Stimulated activated CD4-positive, alpha-beta T cell treated with anti-CD3 and anti-CD28 coated beads, Interleukin-15, amount 100 ng/mL, for 24 hours (primary cell): ENCODE data around the gene NMRAL1.

ENCODE experiments used
- DNase-seq: peaks from one replicate; pipeline ENCODE4 v3.0.0-alpha.2; 2020

The NMRAL1 gene

DNA sequence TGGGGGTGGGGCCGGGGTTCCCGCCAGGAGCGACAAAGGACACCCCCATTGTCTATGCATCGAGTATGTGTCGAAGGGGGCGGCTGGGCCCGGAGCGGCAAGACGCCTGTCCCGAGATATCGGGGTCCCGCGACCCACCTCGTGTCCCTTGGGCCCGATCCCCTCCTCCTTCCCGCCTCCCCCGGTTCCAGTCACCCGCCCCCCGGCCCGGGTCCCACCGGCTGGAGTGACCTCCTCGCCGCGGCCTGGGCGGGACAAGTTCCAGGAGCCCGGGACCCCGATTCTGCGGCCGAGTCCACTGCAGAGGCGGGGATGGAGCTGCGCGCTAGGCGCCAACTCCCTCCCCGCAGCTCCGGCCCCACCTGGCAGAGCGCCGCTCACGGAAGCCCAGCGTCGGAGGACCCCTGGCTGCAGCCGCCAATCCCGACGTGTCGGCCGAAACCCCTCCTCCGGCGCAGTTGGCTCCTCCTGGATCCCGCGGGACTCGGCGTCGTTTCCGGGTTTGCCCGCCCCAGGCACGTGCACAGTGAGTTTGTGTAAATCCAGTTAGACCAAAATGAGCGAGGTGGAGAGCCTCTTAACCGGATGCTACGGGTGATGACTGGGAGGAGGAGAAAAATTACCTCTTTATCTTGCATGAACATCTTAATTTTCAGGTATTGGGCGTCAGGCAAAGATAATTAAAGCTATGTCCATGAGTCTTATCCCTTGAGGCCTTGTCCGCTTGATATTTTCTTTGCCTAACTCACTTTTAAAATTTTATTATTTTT is at the start of gene NMRAL1:
Gene NMRAL1, minus strand, starts transcription at position 434 of the 770 bp plus-strand sequence. CDS start 493 bp downstream, outside the sequence.
- peak; percentile 96 for DNase-seq

GRCh38 chr16:4523686-4524085 is 49.3 kb upstream of the NMRAL1 start:
- DNase-seq: no peak

DNA sequence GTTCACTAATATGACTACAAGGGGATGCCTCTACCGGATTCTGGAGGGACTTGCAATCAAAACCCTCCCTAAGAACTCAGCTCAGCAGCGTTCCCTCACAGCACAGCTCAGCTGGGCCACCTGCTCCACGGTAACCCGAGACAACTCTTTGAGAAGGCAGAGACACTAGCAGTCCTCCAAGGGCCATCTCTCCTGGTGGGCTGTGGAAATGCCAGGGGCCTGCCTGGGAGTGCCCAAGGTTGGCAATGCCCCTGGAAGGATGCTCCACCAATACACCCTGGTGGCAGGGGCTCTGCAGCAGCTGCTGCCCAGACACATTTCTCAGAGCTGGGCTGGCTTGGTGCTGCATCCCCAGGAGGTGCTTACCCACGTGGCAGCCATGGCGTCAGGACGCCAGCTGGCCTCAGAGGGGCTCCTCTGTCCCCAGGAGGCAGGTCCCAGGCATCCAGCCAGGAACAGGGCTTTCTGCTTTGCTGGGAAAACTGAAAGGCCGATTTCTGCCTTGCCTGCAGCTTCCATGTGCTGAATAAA is 47.7 kb upstream of the NMRAL1 start:
- DNase-seq: no peak

DNA sequence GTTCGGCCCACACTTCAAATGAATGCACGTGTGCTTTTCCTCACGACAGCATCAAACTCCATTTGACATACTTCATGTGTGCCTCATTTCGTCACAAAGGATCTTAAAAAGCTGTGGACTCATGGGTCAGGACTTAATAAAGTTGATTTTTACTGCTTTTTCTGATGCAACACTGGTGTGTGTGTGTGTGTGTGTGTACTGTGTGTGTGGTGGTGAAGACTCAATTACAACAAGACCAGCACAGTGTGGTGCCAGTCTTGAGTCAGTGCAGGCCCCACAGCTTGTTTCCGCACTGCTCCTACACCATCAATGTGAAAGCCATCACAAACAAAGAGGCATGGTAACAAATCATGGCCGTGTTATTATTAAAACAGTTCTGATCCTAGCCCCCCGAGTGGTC is 46.5 kb upstream of the NMRAL1 start:
- DNase-seq: no peak

GRCh38 chr16:4519274-4520058 is 45.0 kb upstream of the NMRAL1 start:
- no peak for DNase-seq

DNA sequence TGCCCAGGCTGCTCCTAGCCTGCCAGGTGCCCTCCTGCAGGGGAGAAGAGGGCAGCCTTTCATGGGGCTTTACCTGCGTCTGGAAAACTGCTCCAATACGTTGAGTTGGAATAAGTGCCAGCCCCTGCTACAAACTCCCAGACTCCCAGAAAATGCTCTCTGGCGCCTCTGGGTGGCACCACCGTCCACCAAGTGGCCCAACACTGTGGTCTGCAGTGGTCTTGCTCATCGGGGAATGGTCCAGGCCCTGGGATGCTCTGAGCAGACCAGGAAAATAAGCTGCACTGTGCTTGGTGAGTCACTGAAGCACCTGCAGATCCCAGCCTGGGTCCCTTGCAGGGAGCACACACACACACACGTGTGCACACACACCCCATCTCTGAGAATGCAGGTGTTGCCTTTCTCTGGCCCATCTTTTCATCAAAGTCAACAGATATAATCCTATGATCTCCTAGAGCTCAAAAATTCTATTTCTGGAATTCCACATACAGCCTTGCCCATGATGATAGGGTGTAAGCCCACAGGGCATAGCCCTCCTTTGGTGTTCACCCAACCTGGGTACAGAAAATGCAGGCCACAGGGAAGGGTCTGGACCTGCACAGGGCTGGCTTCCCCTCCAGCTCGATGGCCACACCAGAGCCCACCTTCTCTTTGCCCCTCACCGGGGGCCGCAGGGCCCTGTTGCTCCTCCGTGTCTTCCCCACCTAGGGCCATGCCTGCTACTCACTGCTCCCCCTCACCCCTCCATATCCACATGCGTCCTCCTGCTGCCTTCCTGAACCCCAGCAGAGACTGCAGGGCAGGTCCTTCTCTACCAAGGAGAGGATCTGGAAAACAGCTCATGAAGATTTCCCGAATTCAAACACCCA is 43.6 kb upstream of the NMRAL1 start:
- DNase-seq: peak; percentile 20

DNA sequence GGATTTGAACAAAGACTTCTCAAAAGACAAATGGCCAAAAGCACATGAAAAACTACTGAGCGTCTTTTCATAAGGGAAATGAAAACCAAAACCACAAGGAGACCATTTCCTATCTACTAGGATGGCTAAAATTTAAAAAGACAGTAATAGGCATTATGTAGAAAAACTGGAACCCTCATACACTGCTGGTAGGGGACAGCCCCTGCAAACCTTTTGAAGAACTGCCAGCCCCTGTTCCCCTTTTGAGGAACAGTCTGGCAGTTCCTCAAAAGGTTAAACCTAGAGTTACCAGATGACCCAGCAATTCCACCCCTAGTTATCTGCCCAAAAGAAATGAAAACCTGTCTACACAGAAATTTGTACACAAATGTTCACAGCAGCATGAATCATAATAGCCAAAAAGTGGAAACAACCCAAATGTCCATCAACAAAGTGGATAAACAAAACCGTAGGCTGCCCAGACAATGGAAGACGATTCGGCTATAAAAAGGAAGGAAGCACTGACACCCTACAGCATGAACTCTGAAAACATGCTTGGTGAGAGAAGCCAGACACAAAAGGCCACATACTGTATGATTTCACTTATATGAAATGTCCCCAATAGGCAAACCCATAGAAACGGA is 41.3 kb upstream of the NMRAL1 start:
- DNase-seq: no peak

DNA sequence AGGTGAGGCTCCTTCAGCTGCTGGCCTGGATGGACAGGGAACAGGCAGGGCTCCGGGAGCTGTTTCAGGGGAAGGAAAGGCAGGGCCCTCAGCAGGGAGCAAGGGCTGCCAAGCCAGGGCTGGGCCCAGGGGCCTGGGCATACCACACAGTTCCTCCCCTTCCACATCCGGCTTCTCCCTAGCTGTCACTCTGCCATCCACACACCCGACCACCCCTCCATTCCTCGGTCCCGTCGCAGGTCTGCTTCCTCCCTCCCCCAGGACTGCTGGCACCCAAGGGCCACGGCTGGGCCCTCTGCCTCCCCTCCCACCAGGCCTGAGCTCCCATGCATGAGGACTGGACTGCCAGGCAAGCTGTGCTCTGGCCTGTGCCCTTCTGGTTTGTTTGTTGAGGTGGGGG is 40.2 kb upstream of the NMRAL1 start:
- DNase-seq: no peak

DNA sequence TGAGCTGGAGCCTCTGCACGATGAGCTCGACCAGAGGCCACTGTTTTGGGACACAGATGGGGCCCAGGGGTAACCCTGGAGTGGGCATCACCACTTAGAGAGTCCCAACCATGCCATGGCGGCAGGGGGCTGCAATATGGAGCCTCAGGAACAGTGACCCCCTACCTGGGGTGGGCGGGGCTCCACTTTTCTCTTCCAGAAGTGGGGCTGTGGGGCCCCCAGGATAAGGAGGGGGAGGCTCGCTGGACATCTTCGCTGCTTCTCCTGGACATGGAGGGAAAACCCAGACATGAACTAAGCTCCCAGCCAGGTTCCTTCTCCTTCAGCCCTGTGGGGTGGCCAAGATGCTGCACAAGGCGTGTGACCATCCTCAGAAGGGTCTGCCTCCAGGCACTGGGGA is 39.5 kb upstream of the NMRAL1 start:
- no peak for DNase-seq

DNA sequence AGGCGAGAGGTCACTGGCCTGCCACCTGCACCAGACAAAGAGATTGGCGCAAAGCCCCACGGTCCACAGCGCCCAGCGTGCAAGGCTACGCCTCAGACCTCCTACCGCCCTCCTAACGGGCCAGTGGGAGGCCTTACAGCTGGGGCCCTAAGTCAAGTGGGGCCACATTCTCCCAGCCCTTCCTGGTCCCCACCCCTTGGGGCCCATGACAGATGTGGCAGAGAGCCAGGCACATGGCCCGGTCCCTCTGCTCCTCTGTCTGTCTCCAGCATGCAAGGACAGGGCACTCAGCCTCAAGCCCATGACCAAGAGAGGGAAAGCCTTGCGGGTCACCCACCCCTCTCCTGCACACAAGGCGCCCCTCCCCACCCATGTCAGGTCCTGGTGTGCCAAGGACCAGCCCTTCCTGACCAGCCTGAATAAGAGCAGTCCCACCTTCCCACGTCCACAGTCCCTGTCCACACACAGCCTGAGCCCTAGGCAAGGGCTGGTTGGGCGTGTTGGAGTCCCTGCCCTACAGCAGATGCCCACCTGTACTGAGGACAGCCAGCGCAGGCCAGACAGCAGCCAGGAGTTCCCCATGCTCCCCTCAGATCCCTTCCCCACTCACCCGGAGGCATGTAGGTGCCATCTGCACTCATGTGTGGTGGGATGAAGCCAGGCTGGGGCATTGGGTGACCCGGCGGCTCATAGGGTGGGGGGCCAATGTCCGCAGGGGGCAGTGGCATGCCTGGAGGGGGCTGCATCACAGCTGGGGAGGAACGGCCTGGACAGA is 38.8 kb upstream of the NMRAL1 start:
- no peak for DNase-seq

- no peak for DNase-seq
These were observed 38.0 kb upstream of the NMRAL1 start for GRCh38 chr16:4512473-4512872.

DNA sequence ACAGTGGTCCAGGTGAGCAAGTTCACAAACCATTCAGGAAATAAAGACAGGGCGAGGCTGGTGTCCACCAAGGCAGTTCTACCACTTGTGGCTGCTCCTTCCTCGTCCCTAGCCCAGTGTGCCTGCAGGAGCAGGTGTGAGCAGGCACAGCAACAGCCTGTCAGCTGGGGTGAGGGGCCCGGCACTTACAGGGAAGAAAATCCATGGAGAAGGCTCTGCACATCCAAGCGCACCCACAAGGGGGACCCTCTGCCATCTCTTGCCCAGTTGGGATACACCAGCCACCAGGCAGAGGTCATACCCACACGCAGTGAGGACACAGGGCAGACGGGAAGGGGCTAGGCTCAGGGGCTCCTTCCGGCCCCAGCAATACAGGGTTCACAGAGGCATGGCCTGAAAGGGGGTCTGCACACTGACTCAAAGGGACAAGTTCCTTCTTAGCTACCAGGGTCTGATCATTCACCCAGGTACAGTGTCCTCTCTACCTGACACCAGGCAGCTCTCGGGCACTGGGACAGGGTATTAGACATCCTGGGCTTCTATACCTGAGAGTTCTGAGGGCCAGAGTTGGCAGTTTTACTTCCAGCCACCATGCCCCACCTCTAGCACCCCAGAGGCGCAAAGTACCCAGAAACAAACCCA is 37.1 kb upstream of the NMRAL1 start:
- peak; percentile 46 for DNase-seq

DNA sequence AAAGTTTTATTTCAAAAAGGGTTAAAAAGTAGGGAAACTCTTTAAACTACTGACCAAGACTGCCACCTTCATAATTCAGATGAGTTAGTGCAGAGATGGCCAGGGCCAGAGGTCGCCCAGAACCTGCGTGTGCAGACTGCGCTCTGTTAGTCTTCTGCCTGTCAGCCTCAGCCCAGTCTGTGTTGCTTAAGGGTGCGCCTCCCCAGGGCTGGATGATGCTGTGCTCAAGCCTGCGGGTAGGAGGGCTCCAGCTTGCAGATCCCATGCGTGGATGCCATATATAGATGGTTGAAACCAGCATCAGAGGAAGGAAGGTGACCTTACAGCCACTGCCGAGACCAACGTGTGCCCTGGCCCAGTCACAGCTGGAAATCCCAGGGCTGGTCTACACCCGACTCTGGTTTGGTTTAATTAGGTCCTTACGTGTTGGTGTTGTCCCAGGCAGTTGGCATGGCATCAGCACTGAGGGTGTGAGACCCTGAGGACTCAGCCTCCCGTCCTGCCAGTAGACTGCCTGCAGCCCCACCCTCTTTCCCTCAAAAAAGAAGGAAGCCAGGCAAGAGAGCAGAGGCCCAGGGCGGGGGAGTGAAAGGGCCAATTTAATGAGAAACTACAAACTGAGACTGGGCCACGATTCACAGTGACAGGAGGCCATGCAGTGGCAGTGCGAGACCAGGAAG is 36.5 kb upstream of the NMRAL1 start:
- no peak for DNase-seq

DNA sequence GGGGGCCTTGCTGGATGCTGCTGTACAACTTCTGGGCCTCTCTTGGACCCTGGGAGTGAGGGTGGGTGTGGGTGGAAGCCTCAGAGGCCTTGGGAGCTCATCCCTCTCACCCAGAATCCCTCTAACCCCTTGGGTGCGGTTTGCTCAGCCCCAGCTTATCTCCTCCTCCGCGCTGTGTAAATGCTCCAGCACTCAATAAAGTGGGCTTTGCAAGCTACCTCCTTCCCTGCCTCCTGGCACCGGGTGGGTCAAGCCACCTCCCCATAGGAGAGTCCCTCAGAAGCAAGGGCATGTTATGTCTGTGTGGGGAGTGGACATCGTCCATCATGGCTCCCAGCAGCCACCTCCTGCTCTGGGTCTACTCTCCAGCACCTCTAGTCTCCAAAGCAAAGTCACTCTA is 35.7 kb upstream of the NMRAL1 start:
- DNase-seq: no peak

DNA sequence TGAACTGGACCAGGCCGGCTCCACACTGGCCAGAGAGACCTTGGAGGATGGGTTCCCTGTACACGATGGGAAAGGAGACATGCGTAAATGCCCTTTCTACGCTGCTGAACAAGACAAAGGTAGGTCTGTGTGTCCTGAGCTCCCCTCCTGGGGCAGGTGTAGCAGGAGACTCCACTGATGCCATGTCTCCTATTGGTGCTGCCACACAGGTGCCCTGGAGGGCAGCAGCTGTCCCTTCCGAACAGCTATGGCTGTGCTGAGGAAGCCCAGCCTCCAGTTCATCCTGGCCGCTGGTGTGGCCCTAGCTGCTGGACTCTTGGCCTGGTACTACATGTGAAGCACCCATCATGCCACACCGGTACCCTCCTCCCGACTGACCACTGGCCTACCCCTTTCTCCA is 35.0 kb upstream of the NMRAL1 start:
- no peak for DNase-seq

- DNase-seq: no peak
These were observed 34.4 kb upstream of the NMRAL1 start for GRCh38 chr16:4508806-4509205.

- no peak for DNase-seq
These were observed 33.3 kb upstream of the NMRAL1 start for GRCh38 chr16:4507588-4508345.

- DNase-seq: peak; percentile 65
These were observed 32.0 kb upstream of the NMRAL1 start for GRCh38 chr16:4506450-4506849.

DNA sequence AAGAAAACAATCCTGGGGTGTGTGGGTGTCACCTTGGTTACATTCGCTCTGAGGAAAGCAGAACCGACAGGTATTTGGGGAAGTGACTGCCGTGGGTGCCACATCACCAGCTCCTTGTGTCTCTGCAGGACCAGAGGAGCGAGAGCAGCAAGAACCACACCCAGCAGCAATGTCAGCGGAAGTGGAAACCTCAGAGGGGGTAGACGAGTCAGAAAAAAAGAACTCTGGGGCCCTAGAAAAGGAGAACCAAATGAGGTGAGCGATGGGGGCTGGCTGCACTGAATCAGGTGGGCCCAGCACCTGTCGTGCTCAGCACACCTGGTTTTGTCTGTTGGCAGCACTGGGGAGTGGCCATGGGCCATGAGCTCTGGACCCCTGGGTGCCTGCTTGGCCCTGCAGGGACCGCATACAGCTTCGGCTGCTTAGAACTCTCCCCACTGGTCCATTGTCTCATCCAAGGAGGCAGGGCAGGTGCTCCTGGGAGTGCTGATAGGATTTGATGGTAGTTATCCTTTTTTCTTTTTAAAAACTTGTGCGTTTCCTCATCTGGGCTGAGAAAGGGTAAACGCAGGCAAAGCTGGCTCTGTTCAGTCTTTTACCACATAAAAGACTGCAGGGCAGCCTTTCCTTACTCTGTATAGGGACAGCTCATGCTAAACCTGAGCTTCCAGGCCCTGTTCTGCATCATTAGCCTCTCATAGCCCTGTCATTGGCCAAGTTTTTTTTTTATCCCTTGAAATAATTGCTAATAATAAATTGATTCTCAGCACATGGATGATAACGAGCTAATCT is 31.1 kb upstream of the NMRAL1 start:
- DNase-seq: peak; percentile 74
